Lower leg skin (tissue), 3 donors: ENCODE results near the gene ALOXE3.

Source experiments
- POLR2A ChIP-seq, 2 donors: fragments of 450-650 bp; IDR thresholded peaks; one replicate each; pipeline ENCODE4 v1.6.1; 2016 to 2017; ENCODE audit warnings: antibody characterized with exemption in 2 of 2, mild to moderate bottlenecking in 1 of 2, moderate library complexity in 1 of 2
- TF ChIP-seq, protein P1 (sequence below), 3 donors: fragments of 450-650 bp; IDR thresholded peaks; one replicate each; pipeline ENCODE4 v1.5.1; 2016; ENCODE audit warnings: antibody characterized with exemption in 3 of 3, mild to moderate bottlenecking in 3 of 3, moderate library complexity in 2 of 3

DNA sequence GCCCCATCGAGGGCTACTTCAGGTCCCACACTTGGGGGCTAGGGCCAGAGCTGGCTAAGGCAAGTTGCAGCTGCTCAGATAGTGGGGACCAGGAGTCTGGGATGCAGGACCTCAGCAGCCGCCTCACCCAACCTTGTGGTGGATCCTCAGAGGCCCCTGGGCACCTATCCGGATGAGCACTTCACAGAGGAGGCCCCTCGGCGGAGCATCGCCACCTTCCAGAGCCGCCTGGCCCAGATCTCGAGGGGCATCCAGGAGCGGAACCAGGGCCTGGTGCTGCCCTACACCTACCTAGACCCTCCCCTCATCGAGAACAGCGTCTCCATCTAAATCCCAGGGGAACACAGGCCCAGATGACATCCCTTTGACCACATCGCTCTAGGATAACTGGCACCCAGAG, 70.1 kb downstream of the ALOXE3 start:
- TF ChIP-seq, protein P1, sequence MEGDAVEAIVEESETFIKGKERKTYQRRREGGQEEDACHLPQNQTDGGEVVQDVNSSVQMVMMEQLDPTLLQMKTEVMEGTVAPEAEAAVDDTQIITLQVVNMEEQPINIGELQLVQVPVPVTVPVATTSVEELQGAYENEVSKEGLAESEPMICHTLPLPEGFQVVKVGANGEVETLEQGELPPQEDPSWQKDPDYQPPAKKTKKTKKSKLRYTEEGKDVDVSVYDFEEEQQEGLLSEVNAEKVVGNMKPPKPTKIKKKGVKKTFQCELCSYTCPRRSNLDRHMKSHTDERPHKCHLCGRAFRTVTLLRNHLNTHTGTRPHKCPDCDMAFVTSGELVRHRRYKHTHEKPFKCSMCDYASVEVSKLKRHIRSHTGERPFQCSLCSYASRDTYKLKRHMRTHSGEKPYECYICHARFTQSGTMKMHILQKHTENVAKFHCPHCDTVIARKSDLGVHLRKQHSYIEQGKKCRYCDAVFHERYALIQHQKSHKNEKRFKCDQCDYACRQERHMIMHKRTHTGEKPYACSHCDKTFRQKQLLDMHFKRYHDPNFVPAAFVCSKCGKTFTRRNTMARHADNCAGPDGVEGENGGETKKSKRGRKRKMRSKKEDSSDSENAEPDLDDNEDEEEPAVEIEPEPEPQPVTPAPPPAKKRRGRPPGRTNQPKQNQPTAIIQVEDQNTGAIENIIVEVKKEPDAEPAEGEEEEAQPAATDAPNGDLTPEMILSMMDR (IDR thresholded peaks at IDR 0.05): no peak
- TF ChIP-seq POLR2A (IDR thresholded peaks at IDR 0.05): no peak
